NK-92 treated with Interleukin-12 subunit alpha and Interleukin-12 subunit beta, amount 100 ng/mL, for 24 hours (cell line): Measurements from ENCODE around the gene TRAF6.
"Not testable (repeated sequence)": the region's sequence is repeated elsewhere in the genome, so short reads cannot be mapped to it uniquely, and the experiment has no call there.

ENCODE experiments used
- DNase-seq: peaks from one replicate; lab custom pipeline; 2025; lab: John Stamatoyannopoulos, UW

The TRAF6 gene

GRCh38 chr11:36492724-36493304, 17.3 kb downstream of the TRAF6 start:
- no peak for DNase-seq

- DNase-seq = no peak
Measured at GRCh38 chr11:36490026-36490806, 19.9 kb downstream of the TRAF6 start.

GRCh38 chr11:36488096-36488495, 22.0 kb downstream of the TRAF6 start:
- no peak for DNase-seq

GRCh38 chr11:36487619-36488018, 22.5 kb downstream of the TRAF6 start:
- DNase-seq = no peak

- DNase-seq = no peak
Measured at GRCh38 chr11:36485298-36486002, 24.6 kb downstream of the TRAF6 start.

GRCh38 chr11:36483042-36483441, 27.0 kb downstream of the TRAF6 start:
- DNase-seq = not testable (repeated sequence)

- no peak for DNase-seq
Measured at GRCh38 chr11:36480833-36481232, 29.2 kb downstream of the TRAF6 start.

GRCh38 chr11:36478700-36479329, 31.3 kb downstream of the TRAF6 start:
- DNase-seq = no peak

- DNase-seq = no peak
Measured at GRCh38 chr11:36475192-36475591, 34.9 kb downstream of the TRAF6 start.

- DNase-seq = no peak
Measured at GRCh38 chr11:36471577-36471976, 38.5 kb downstream of the TRAF6 start.

- no peak for DNase-seq
Measured at GRCh38 chr11:36469881-36470802, 39.9 kb downstream of the TRAF6 start.

- DNase-seq = no peak
Measured at GRCh38 chr11:36469063-36469462, 41.0 kb downstream of the TRAF6 start.

GRCh38 chr11:36467916-36468315, 42.2 kb downstream of the TRAF6 start:
- no peak for DNase-seq

- DNase-seq = no peak
Measured at GRCh38 chr11:36467012-36467411, 43.1 kb downstream of the TRAF6 start.

- DNase-seq = no peak
Measured at GRCh38 chr11:36465449-36466163, 44.5 kb downstream of the TRAF6 start.

GRCh38 chr11:36464720-36465119, 45.4 kb downstream of the TRAF6 start:
- no peak for DNase-seq

- DNase-seq = no peak
Measured at GRCh38 chr11:36463781-36464180, 46.3 kb downstream of the TRAF6 start.

- no peak for DNase-seq
Measured at GRCh38 chr11:36462321-36462720, 47.8 kb downstream of the TRAF6 start.

- no peak for DNase-seq
Measured at GRCh38 chr11:36460220-36460619, 49.9 kb downstream of the TRAF6 start.

GRCh38 chr11:36459046-36459445, 51.0 kb downstream of the TRAF6 start:
- no peak for DNase-seq
